Testis (tissue), 2 donors: Measurements from ENCODE around the gene FSTL5.

Experiments used
- POLR2A ChIP-seq: fragments of 450-650 bp; IDR thresholded peaks from one replicate; pipeline ENCODE4 v1.6.1; 2017; ENCODE audit warnings: antibody characterized with exemption, mild to moderate bottlenecking, moderate library complexity
- TF ChIP-seq, protein P1 (sequence below), 3 experiments: fragments of 450-650 bp in 2 of 3; fragments of 200-600 bp in 1 of 3; sonication (generic) in 1 of 3; IDR thresholded peaks; one replicate each; pipeline ENCODE4 v1.5.1; 2016 to 2019; ENCODE audit warnings: antibody characterized with exemption in 3 of 3, mild to moderate bottlenecking in 2 of 3, moderate library complexity in 1 of 3

- TF ChIP-seq, protein P1, sequence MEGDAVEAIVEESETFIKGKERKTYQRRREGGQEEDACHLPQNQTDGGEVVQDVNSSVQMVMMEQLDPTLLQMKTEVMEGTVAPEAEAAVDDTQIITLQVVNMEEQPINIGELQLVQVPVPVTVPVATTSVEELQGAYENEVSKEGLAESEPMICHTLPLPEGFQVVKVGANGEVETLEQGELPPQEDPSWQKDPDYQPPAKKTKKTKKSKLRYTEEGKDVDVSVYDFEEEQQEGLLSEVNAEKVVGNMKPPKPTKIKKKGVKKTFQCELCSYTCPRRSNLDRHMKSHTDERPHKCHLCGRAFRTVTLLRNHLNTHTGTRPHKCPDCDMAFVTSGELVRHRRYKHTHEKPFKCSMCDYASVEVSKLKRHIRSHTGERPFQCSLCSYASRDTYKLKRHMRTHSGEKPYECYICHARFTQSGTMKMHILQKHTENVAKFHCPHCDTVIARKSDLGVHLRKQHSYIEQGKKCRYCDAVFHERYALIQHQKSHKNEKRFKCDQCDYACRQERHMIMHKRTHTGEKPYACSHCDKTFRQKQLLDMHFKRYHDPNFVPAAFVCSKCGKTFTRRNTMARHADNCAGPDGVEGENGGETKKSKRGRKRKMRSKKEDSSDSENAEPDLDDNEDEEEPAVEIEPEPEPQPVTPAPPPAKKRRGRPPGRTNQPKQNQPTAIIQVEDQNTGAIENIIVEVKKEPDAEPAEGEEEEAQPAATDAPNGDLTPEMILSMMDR (IDR thresholded peaks at IDR 0.05) = no peak
- TF ChIP-seq POLR2A = no peak
Observed at GRCh38 chr4:161658676-161659075, 505.1 kb downstream of the FSTL5 start.
